Measurements from ENCODE around the gene MYL12A. TPM values are rescaled to one million over a fixed set of nuclear protein-coding genes. Genes with fewer than 3 reads are reported as not detected.
A peak's percentile ranks its signal among the peaks of the same experiment; 100 is the strongest.
"Not testable (repeated sequence)": the region's sequence is repeated elsewhere in the genome, so short reads cannot be mapped to it uniquely, and the experiment has no call there.

MYL12A gene
- 100 to 1,000 TPM; 166 to 171 (median 169) TPM for total RNA-seq

- H3K4me1 Mint-ChIP-seq (ENCODE audit: low read depth): peaks cover 45% of the 10 kb centered on the region
- DNase-seq (peak; percentile 88), ATAC-seq (peak; percentile 77 to 78)
- peak within 1 kb of the TSS; percentile 88 for H3K4me3 Mint-ChIP-seq
- no peaks in the 10 kb centered on the region for H3K9me3 Mint-ChIP-seq
- peaks cover 9% of the 10 kb centered on the region for H3K36me3 Mint-ChIP-seq (ENCODE audit: insufficient read depth)
- H3K27me3 Mint-ChIP-seq (ENCODE audit: low read depth): no peaks in the 10 kb centered on the region
These were observed at the start of gene MYL12A for GRCh38 chr18:3247240-3248061. Gene MYL12A, plus strand, starts transcription at chr18:3247801. Its CDS starts 5,447 bp downstream, at chr18:3253248.

GRCh38 chr18:3198260-3198860, 49.2 kb upstream of the MYL12A start:
- not testable (repeated sequence) for ATAC-seq; H3K4me3 Mint-ChIP-seq; H3K4me1 Mint-ChIP-seq (ENCODE audit: low read depth); DNase-seq; H3K36me3 Mint-ChIP-seq (ENCODE audit: insufficient read depth); H3K27me3 Mint-ChIP-seq (ENCODE audit: low read depth)
- peaks cover 16% of the 10 kb centered on the region for H3K9me3 Mint-ChIP-seq

- H3K27me3 Mint-ChIP-seq (ENCODE audit: low read depth): no peaks in the 10 kb centered on the region
These were observed 47.5 kb upstream of the MYL12A start for GRCh38 chr18:3199942-3200645.

GRCh38 chr18:3205239-3205638, 42.4 kb upstream of the MYL12A start:
- DNase-seq (no peak), ATAC-seq (no peak)
- Mint-ChIP-seq H3K27me3 (ENCODE audit: low read depth) (no peaks in the 10 kb centered on the region), H3K4me1 (ENCODE audit: low read depth) (peaks cover 8% of the 10 kb centered on the region), H3K36me3 (ENCODE audit: insufficient read depth) (peaks cover 22% of the 10 kb centered on the region), H3K9me3 (peaks cover 32% of the 10 kb centered on the region), H3K4me3 (no peak overlapping the region)

More at GRCh38 chr18:3199942-3200645, 47.5 kb upstream of the MYL12A start:
- H3K4me3 Mint-ChIP-seq: no peak overlapping the region
- no peak for DNase-seq
- H3K9me3 Mint-ChIP-seq: peaks cover 22% of the 10 kb centered on the region
- no peak for ATAC-seq
- H3K36me3 Mint-ChIP-seq (ENCODE audit: insufficient read depth): peaks cover 7% of the 10 kb centered on the region
- H3K4me1 Mint-ChIP-seq (ENCODE audit: low read depth): no peaks in the 10 kb centered on the region

- DNase-seq (no peak), ATAC-seq (peak in 1 of 2 donors; percentile 32)
- Mint-ChIP-seq H3K36me3 (ENCODE audit: insufficient read depth) (peaks cover 24% of the 10 kb centered on the region), H3K4me3 (no peak overlapping the region), H3K9me3 (peaks cover 22% of the 10 kb centered on the region), H3K4me1 (ENCODE audit: low read depth) (peaks cover 8% of the 10 kb centered on the region), H3K27me3 (ENCODE audit: low read depth) (no peaks in the 10 kb centered on the region)
These were observed 40.0 kb upstream of the MYL12A start for GRCh38 chr18:3207565-3207964.

- Mint-ChIP-seq H3K9me3 (peaks cover 11% of the 10 kb centered on the region), H3K4me1 (ENCODE audit: low read depth) (peaks cover 22% of the 10 kb centered on the region), H3K36me3 (ENCODE audit: insufficient read depth) (peaks cover 20% of the 10 kb centered on the region), H3K4me3 (no peak overlapping the region), H3K27me3 (ENCODE audit: low read depth) (no peaks in the 10 kb centered on the region)
- DNase-seq (no peak), ATAC-seq (peak; percentile 52 to 68)
These were observed 37.6 kb upstream of the MYL12A start for GRCh38 chr18:3209859-3210569.

- H3K36me3 Mint-ChIP-seq (ENCODE audit: insufficient read depth): peaks cover 11% of the 10 kb centered on the region
- no peaks in the 10 kb centered on the region for H3K27me3 Mint-ChIP-seq (ENCODE audit: low read depth)
- no peak for ATAC-seq
- no peak for DNase-seq
- peaks cover 22% of the 10 kb centered on the region for H3K4me1 Mint-ChIP-seq (ENCODE audit: low read depth)
- peaks cover 2% of the 10 kb centered on the region for H3K9me3 Mint-ChIP-seq
- no peak overlapping the region for H3K4me3 Mint-ChIP-seq
These were observed 36.2 kb upstream of the MYL12A start for GRCh38 chr18:3211236-3211992.

- ATAC-seq (no peak), DNase-seq (no peak)
- Mint-ChIP-seq H3K4me3 (no peak overlapping the region), H3K9me3 (no peaks in the 10 kb centered on the region), H3K36me3 (ENCODE audit: insufficient read depth) (peaks cover 9% of the 10 kb centered on the region), H3K4me1 (ENCODE audit: low read depth) (peaks cover 22% of the 10 kb centered on the region), H3K27me3 (ENCODE audit: low read depth) (no peaks in the 10 kb centered on the region)
These were observed 34.9 kb upstream of the MYL12A start for GRCh38 chr18:3212657-3213056.

GRCh38 chr18:3213300-3214059, 34.1 kb upstream of the MYL12A start:
- no peak overlapping the region for H3K4me3 Mint-ChIP-seq
- peaks cover 9% of the 10 kb centered on the region for H3K36me3 Mint-ChIP-seq (ENCODE audit: insufficient read depth)
- peaks cover 22% of the 10 kb centered on the region for H3K4me1 Mint-ChIP-seq (ENCODE audit: low read depth)
- no peaks in the 10 kb centered on the region for H3K27me3 Mint-ChIP-seq (ENCODE audit: low read depth)
- ATAC-seq (peak; percentile 50 to 65), DNase-seq (no peak)
- H3K9me3 Mint-ChIP-seq: no peaks in the 10 kb centered on the region

GRCh38 chr18:3214855-3215637, 32.6 kb upstream of the MYL12A start:
- Mint-ChIP-seq H3K36me3 (ENCODE audit: insufficient read depth) (peaks cover 6% of the 10 kb centered on the region), H3K4me3 (no peak overlapping the region), H3K9me3 (no peaks in the 10 kb centered on the region), H3K4me1 (ENCODE audit: low read depth) (peaks cover 16% of the 10 kb centered on the region), H3K27me3 (ENCODE audit: low read depth) (no peaks in the 10 kb centered on the region)
- DNase-seq (no peak), ATAC-seq (no peak)

- ATAC-seq (no peak), DNase-seq (no peak)
- H3K4me3 Mint-ChIP-seq: no peak overlapping the region
- peaks cover 14% of the 10 kb centered on the region for H3K4me1 Mint-ChIP-seq (ENCODE audit: low read depth)
- H3K27me3 Mint-ChIP-seq (ENCODE audit: low read depth): no peaks in the 10 kb centered on the region
- no peaks in the 10 kb centered on the region for H3K36me3 Mint-ChIP-seq (ENCODE audit: insufficient read depth)
- no peaks in the 10 kb centered on the region for H3K9me3 Mint-ChIP-seq
These were observed 30.6 kb upstream of the MYL12A start for GRCh38 chr18:3216987-3217386.

GRCh38 chr18:3217948-3218647, 29.5 kb upstream of the MYL12A start:
- Mint-ChIP-seq H3K36me3 (ENCODE audit: insufficient read depth) (no peaks in the 10 kb centered on the region), H3K27me3 (ENCODE audit: low read depth) (no peaks in the 10 kb centered on the region), H3K4me1 (ENCODE audit: low read depth) (peaks cover 9% of the 10 kb centered on the region), H3K9me3 (no peaks in the 10 kb centered on the region), H3K4me3 (no peak overlapping the region)
- DNase-seq (no peak), ATAC-seq (no peak)

All from activated T-cell treated with anti-CD3 and anti-CD28 coated beads, Interleukin-2, amount 50 U/mL, for 4 hours (primary cell).